IMR-90 (cell line): ENCODE data around the gene KCNN3. TPM values are rescaled to one million over a fixed set of nuclear protein-coding genes. Genes with fewer than 3 reads are reported as not detected.

Experiments
- ATAC-seq: fragments of 200-7000 bp; cut with Tn5 transposase; 2 replicates; pipeline ENCODE4 v1.9.1; 2020; ENCODE audit warnings: low read depth, mild to moderate bottlenecking, moderate library complexity
- BruUV-seq: library from RNA; stranded (reverse); fragments of 400-500 nt; replicated peaks from 2 replicates; lab custom pipeline; 2021; lab: Mats Ljungman, UMichigan
- CTCF ChIA-PET: fragments of 300-600 bp; formaldehyde crosslinking; extraction: SDS; loops from one replicate; lab custom pipeline; 2021; ENCODE audit warnings: antibody characterized with exemption; lab: Yijun Ruan, JAX
- POLR2A ChIA-PET: fragments of 300-600 bp; sonication (Branson Sonifier 250); formaldehyde crosslinking; loops from one replicate; lab custom pipeline; 2022; ENCODE audit warnings: antibody characterized with exemption; ENCODE audit not compliant: unreplicated experiment; lab: Charles Lee
- DNase-seq: peaks from one replicate; pipeline ENCODE4 v3.0.0; 2013
- H2AFZ ChIP-seq: replicated peaks from 2 replicates; pipeline ENCODE3; 2013; ENCODE audit warnings: low read length, mild to moderate bottlenecking; ENCODE audit not compliant: poor library complexity
- H2AK5ac ChIP-seq: 2 replicates; pipeline ENCODE4 v1.6.1; 2013; ENCODE audit warnings: low read depth, low read length, inconsistent platforms
- H2AK9ac ChIP-seq: replicated peaks from 2 replicates; pipeline ENCODE3; 2013; ENCODE audit warnings: mild to moderate bottlenecking, low read depth, low read length, moderate library complexity; ENCODE audit not compliant: poor library complexity
- H2BK120ac ChIP-seq: 2 replicates; pipeline ENCODE4 v1.6.1; 2013; ENCODE audit warnings: low read depth, low read length, inconsistent platforms
- H2BK15ac ChIP-seq: 3 replicates; pipeline ENCODE4 v1.6.1; 2013; ENCODE audit warnings: low read depth, low read length, inconsistent platforms
- H2BK20ac ChIP-seq: 2 replicates; pipeline ENCODE4 v1.6.1; 2013; ENCODE audit warnings: low read depth, mild to moderate bottlenecking, inconsistent platforms, low read length, moderate library complexity
- H2BK5ac ChIP-seq: 2 replicates; pipeline ENCODE4 v1.6.1; 2013; ENCODE audit warnings: mild to moderate bottlenecking, low read depth, low read length, inconsistent platforms; ENCODE audit not compliant: poor library complexity, severe bottlenecking
- H3K14ac ChIP-seq: replicated peaks from 2 replicates; pipeline ENCODE4 v1.6.1; 2013; ENCODE audit warnings: low read depth, low read length, inconsistent platforms
- H3K18ac ChIP-seq: 2 replicates; pipeline ENCODE4 v1.6.1; 2013; ENCODE audit warnings: low read depth, low read length, control low read depth
- H3K23ac ChIP-seq: 2 replicates; pipeline ENCODE4 v1.6.1; 2013; ENCODE audit warnings: low read depth, low read length, inconsistent platforms
- H3K27ac ChIP-seq: 2 replicates; pipeline ENCODE4 v1.5.1; 2013; ENCODE audit warnings: mild to moderate bottlenecking, control low read depth, low read length; ENCODE audit not compliant: insufficient read depth
- H3K27me3 ChIP-seq: 2 replicates; pipeline ENCODE4 v1.6.1; 2013; ENCODE audit warnings: low read length; ENCODE audit not compliant: control insufficient read depth, insufficient read depth
- H3K36me3 ChIP-seq: 2 replicates; pipeline ENCODE4 v1.6.1; 2013; ENCODE audit warnings: low read length, mixed read lengths; ENCODE audit not compliant: control insufficient read depth, insufficient read depth
- H3K4ac ChIP-seq: 2 replicates; pipeline ENCODE4 v1.6.1; 2013; ENCODE audit warnings: low read depth, low read length, inconsistent platforms
- H3K4me1 ChIP-seq: 2 replicates; pipeline ENCODE4 v1.6.1; 2013; ENCODE audit warnings: low read length, mixed read lengths; ENCODE audit not compliant: control insufficient read depth, insufficient read depth
- H3K4me2 ChIP-seq: 2 replicates; pipeline ENCODE4 v1.6.1; 2013; ENCODE audit warnings: low read depth, mild to moderate bottlenecking, control low read depth, low read length, moderate library complexity
- H3K4me3 ChIP-seq: 2 replicates; pipeline ENCODE4 v1.5.1; 2013; ENCODE audit warnings: low read depth, mild to moderate bottlenecking, control low read depth, low read length, moderate library complexity; ENCODE audit not compliant: insufficient read depth
- H3K56ac ChIP-seq: 2 replicates; pipeline ENCODE4 v1.6.1; 2013; ENCODE audit warnings: low read length, inconsistent platforms; ENCODE audit not compliant: insufficient read depth; ENCODE audit errors: extremely low read depth
- H3K79me1 ChIP-seq, 2 experiments: 2 replicates each; pipeline ENCODE4 v1.6.1; 2013; ENCODE audit warnings: low read length in 2 of 2, inconsistent platforms in 1 of 2, low read depth in 1 of 2
- H3K9ac ChIP-seq: 2 replicates; pipeline ENCODE4 v1.6.1; 2013; ENCODE audit warnings: low read depth, low read length, control low read depth
- H3K9me1 ChIP-seq: 2 replicates; pipeline ENCODE4 v1.6.1; 2013; ENCODE audit warnings: low read length, inconsistent platforms; ENCODE audit not compliant: insufficient read depth
- H3K9me3 ChIP-seq: 2 replicates; pipeline ENCODE4 v1.6.1; 2013; ENCODE audit warnings: low read length; ENCODE audit not compliant: control insufficient read depth, insufficient read depth
- H4K20me1 ChIP-seq: 2 replicates; pipeline ENCODE4 v1.6.1; 2013; ENCODE audit warnings: low read length, inconsistent platforms; ENCODE audit not compliant: insufficient read depth
- H4K5ac ChIP-seq: 2 replicates; pipeline ENCODE4 v1.6.1; 2013; ENCODE audit warnings: mild to moderate bottlenecking, low read depth, low read length, control low read depth
- H4K8ac ChIP-seq, 2 experiments: 2 replicates each; pipeline ENCODE4 v1.6.1; 2013; ENCODE audit warnings: low read depth in 2 of 2, low read length in 2 of 2, control low read depth in 1 of 2, inconsistent platforms in 1 of 2
- H4K91ac ChIP-seq: 2 replicates; pipeline ENCODE4 v1.6.1; 2013; ENCODE audit warnings: low read depth, low read length, inconsistent platforms; ENCODE audit not compliant: insufficient read depth
- BHLHE40 ChIP-seq: fragments of 150-350 bp; IDR thresholded peaks from 2 replicates; pipeline ENCODE4 v1.6.1; 2016; ENCODE audit warnings: mild to moderate bottlenecking, low read depth, low read length
- CEBPB ChIP-seq: IDR thresholded peaks from 2 replicates; pipeline ENCODE4 v1.6.1; 2012; ENCODE audit warnings: low read depth, low read length, improper control_type of control experiment
- CHD1 ChIP-seq: IDR thresholded peaks from 2 replicates; pipeline ENCODE4 v1.6.1; 2012; ENCODE audit warnings: low read depth, low read length, improper control_type of control experiment
- CTCF ChIP-seq: conservative IDR thresholded peaks from 2 replicates; pipeline ENCODE4 v1.5.1; 2012; ENCODE audit warnings: mild to moderate bottlenecking, low read depth, low read length, improper control_type of control experiment
- ELK1 ChIP-seq: fragments of 150-350 bp; IDR thresholded peaks from 2 replicates; pipeline ENCODE4 v1.6.1; 2016; ENCODE audit warnings: low read depth, mild to moderate bottlenecking, low read length, moderate library complexity, borderline replicate concordance
- FOS ChIP-seq: fragments of 150-350 bp; IDR thresholded peaks from 2 replicates; pipeline ENCODE4 v1.6.1; 2016; ENCODE audit warnings: low read depth, low read length
- MAFK ChIP-seq: IDR thresholded peaks from 2 replicates; pipeline ENCODE4 v1.6.1; 2012; ENCODE audit warnings: low read depth, low read length, improper control_type of control experiment
- MAZ ChIP-seq: IDR thresholded peaks from 2 replicates; pipeline ENCODE4 v1.6.1; 2012; ENCODE audit warnings: low read depth, mild to moderate bottlenecking, low read length, improper control_type of control experiment, moderate library complexity, borderline replicate concordance
- MXI1 ChIP-seq: IDR thresholded peaks from 2 replicates; pipeline ENCODE4 v1.6.1; 2012; ENCODE audit warnings: low read depth, mild to moderate bottlenecking, low read length, moderate library complexity, borderline replicate concordance
- NFE2L2 ChIP-seq: fragments of 150-350 bp; IDR thresholded peaks from 2 replicates; pipeline ENCODE4 v1.6.1; 2016; ENCODE audit warnings: low read depth, mild to moderate bottlenecking, low read length
- POLR2A ChIP-seq: IDR thresholded peaks from 2 replicates; pipeline ENCODE4 v1.6.1; 2012; ENCODE audit warnings: mild to moderate bottlenecking, low read depth, low read length
- RAD21 ChIP-seq: IDR thresholded peaks from 2 replicates; pipeline ENCODE4 v1.6.1; 2012; ENCODE audit warnings: low read length, improper control_type of control experiment
- RCOR1 ChIP-seq: IDR thresholded peaks from 2 replicates; pipeline ENCODE4 v1.6.1; 2012; ENCODE audit warnings: mild to moderate bottlenecking, low read length, improper control_type of control experiment; ENCODE audit not compliant: insufficient replicate concordance
- RFX5 ChIP-seq: IDR thresholded peaks from 2 replicates; pipeline ENCODE4 v1.8.0; 2012; ENCODE audit warnings: low read depth, mild to moderate bottlenecking, low read length, moderate library complexity
- SMC3 ChIP-seq: fragments of 150-350 bp; IDR thresholded peaks from 2 replicates; pipeline ENCODE4 v1.6.1; 2016; ENCODE audit warnings: low read depth, mild to moderate bottlenecking, antibody characterized with exemption, low read length, moderate library complexity
- USF2 ChIP-seq: fragments of 150-350 bp; IDR thresholded peaks from 2 replicates; pipeline ENCODE4 v1.6.1; 2017; ENCODE audit warnings: mild to moderate bottlenecking, antibody characterized with exemption, low read length, low read depth
- WGBS, 2 experiments: methylation state at CpG; one replicate each; pipeline versions ENCODE4 v1.1.5 to v1.1.7; 2013; ENCODE audit warnings: missing lambda C conversion rate in 2 of 2; ENCODE audit not compliant: insufficient read length in 1 of 2; ENCODE audit errors: extremely low coverage in 2 of 2; 5-methylcytosine and 5-hydroxymethylcytosine counted together
- dilution Hi-C: fragments of 300-500 bp; cut with HindIII; formaldehyde crosslinking; loops from one replicate; pipeline ENCODE4 v1.14.3; 2018; ENCODE audit warnings: low sequenced_read_pairs; ENCODE audit not compliant: unreplicated experiment
- in situ Hi-C: fragments of 300-500 bp; cut with MboI; formaldehyde crosslinking; loops from 3 replicates; pipeline ENCODE4 v1.14.3; 2019; ENCODE audit warnings: low sequenced_read_pairs, inconsistent platforms, mixed read lengths
- intact Hi-C: fragments of 100-400 bp; cut with micrococcal nuclease; formaldehyde crosslinking; loops from 2 replicates; pipeline ENCODE4 v1.10.0; 2022
- polyA plus RNA-seq, 3 experiments: library from polyadenylated mRNA; depleted of rRNA; stranded (reverse); fragments of >200 nt; gene quantifications; 2 replicates each; pipeline ENCODE4 v1.2.3, GENCODE V29; 2012; ENCODE audit warnings: low replicate concordance in 1 of 3
- total RNA-seq: library from RNA; depleted of rRNA; stranded (reverse); fragments of >200 nt; gene quantifications from 2 replicates; pipeline ENCODE4 v1.2.3, GENCODE V29; 2012

The KCNN3 gene
- total and polyA plus RNA-seq, 2 of the 4 experiments (the other 2 are of a cell fraction) = 0.02 TPM; not detected in 1

GRCh38 chr1:154891452-154891851 lies 21.4 kb upstream of the KCNN3 start:
- no peak for ATAC-seq
- no peak overlapping the region for H2BK20ac ChIP-seq
- H3K23ac ChIP-seq = no peak overlapping the region
- H3K9ac ChIP-seq = no peak overlapping the region
- no peak overlapping the region for H2AK9ac ChIP-seq
- 0 out of 2 replicates have a peak, but pooled peaks cover 2% of the 10 kb centered on the region for H3K9me3 ChIP-seq
- no peaks in the 10 kb centered on the region; the same call in 1 of the 2 replicates for H3K9me1 ChIP-seq
- BruUV-seq = no TSS peak
- H3K4ac ChIP-seq = no peak overlapping the region
- no peak overlapping the region for H4K8ac ChIP-seq
- no peaks in the 10 kb centered on the region for H4K20me1 ChIP-seq
- no peak overlapping the region for H3K4me2 ChIP-seq
- no peaks in the 10 kb centered on the region for H3K79me1 ChIP-seq
- H2BK5ac ChIP-seq = no peak overlapping the region
- POLR2A ChIA-PET = no interaction called here
- no peak overlapping the region for H2AK5ac ChIP-seq
- H3K27me3 ChIP-seq = peaks cover 58% of the 10 kb centered on the region
- H3K18ac ChIP-seq = no peak overlapping the region
- H2BK15ac ChIP-seq = no peak overlapping the region
- dilution Hi-C loops (no loop called here), in situ Hi-C loops (no loop called here), intact Hi-C loops (no loop called here)
- H4K91ac ChIP-seq = no peak overlapping the region
- no peaks in the 10 kb centered on the region for H3K36me3 ChIP-seq
- H4K5ac ChIP-seq = no peak overlapping the region
- no peak for TF ChIP-seq FOS
- no peak for TF ChIP-seq RCOR1
- no peak for TF ChIP-seq MAFK
- no peak for TF ChIP-seq SMC3
- no peak for TF ChIP-seq RFX5
- TF ChIP-seq POLR2A = no peak
- no peak for TF ChIP-seq MXI1
- no peak for TF ChIP-seq USF2
- no peak for TF ChIP-seq ELK1
- TF ChIP-seq CEBPB = no peak
- no peak for TF ChIP-seq BHLHE40
- no peak for TF ChIP-seq NFE2L2
- no peak for TF ChIP-seq RAD21
- TF ChIP-seq CHD1 = no peak
- no peak for TF ChIP-seq CTCF
- no peak for TF ChIP-seq MAZ
- H3K4me3 ChIP-seq = no peak overlapping the region
- CTCF ChIA-PET = interaction anchor here (0.8 kb wide), 1 partner anchor 13 kb away, joined by 4 read pairs; no protein-coding TSS in a partner anchor
- no peak overlapping the region for H2BK120ac ChIP-seq
- no peak overlapping the region for H2AFZ ChIP-seq
- no peak overlapping the region for H3K56ac ChIP-seq
- DNase-seq = no peak
- no peaks in the 10 kb centered on the region for H3K4me1 ChIP-seq
- no peak overlapping the region for H3K27ac ChIP-seq
- H3K14ac ChIP-seq = no peak overlapping the region
- WGBS, 2 experiments = no CpG with 5 or more reads among the region's 1 CpG
